Astrocyte (in vitro differentiated cells and primary cell): ENCODE data around the gene ISCU.

Experiments
- CTCF ChIP-seq: IDR thresholded peaks from 2 replicates; pipeline ENCODE4 v1.5.1; 2011; ENCODE audit warnings: low read depth, mild to moderate bottlenecking, inconsistent platforms, low read length, moderate library complexity; ENCODE audit not compliant: insufficient read depth
- EZH2 ChIP-seq: IDR thresholded peaks from 2 replicates; pipeline ENCODE4 v1.6.1; 2012; ENCODE audit warnings: mild to moderate bottlenecking, low read length, inconsistent platforms; ENCODE audit not compliant: insufficient read depth

GRCh38 chr12:108562348-108563135, at the start of gene ISCU:
- TF ChIP-seq EZH2 = no peak
- TF ChIP-seq CTCF = no peak
